GM19455 (cell line): ENCODE measurements around the gene PTTG1IP.

ENCODE experiments used
- ATAC-seq: cut with Tn5 transposase; IDR thresholded peaks from one replicate; pipeline ENCODE4 v1.9.1; 2021; ENCODE audit not compliant: unreplicated experiment

Gene PTTG1IP

GRCh38 chr21:44896561-44897286 lies 23.2 kb upstream of the PTTG1IP start:
- ATAC-seq = no peak

DNA sequence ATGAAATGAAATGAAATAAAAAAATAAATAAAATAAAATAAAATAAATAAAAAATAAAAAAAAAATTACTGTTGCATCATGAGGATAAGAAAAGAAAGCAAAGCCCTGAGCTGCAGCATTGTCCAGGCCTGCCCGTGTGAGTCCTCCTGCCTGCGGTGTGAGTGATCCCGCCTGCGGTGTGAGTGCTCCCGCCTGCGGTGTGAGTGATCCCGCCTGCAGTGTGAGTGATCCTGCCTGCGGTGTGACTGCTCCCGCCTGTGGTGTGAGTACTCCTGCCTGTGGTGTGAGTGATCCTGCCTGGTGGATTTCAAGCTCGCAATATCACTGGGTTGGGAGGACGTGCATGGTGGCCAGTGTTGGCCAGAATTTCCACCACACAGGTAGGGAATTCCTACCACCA lies 22.4 kb upstream of the PTTG1IP start:
- no peak for ATAC-seq

DNA sequence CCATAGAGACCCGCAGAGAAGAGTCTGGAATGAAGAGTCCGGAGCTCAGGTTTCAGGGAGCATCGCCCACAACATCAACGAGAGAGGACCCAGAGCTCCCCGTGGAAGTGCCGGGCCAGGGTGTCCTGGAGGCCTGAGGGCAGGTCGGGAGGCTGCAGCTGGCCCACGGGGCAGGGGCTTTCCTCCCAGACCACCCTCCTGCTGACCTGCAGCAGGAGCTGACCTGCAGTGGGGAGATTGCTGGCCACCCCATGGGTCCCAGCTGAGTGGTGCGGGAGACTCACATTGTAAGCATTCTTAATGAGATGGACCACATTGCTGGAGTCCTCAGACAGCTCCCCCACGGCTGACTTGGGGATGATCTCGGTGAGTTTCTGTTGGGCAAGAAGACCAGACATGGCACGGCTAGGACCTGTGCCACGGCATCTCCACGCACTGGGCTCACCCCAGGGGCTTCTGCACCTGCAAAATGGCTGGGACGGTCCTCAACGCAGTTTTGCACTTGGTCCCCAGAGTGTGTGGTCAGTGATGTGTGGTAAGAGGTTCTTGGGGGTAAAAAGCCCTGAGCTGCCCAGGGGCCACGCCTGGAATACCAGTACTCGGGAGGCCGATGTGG lies 21.3 kb upstream of the PTTG1IP start:
- no peak for ATAC-seq

- no peak for ATAC-seq
Observed at GRCh38 chr21:44893948-44894656, 20.6 kb upstream of the PTTG1IP start.

- ATAC-seq = no peak
Observed at GRCh38 chr21:44893278-44893556, 19.7 kb upstream of the PTTG1IP start.

DNA sequence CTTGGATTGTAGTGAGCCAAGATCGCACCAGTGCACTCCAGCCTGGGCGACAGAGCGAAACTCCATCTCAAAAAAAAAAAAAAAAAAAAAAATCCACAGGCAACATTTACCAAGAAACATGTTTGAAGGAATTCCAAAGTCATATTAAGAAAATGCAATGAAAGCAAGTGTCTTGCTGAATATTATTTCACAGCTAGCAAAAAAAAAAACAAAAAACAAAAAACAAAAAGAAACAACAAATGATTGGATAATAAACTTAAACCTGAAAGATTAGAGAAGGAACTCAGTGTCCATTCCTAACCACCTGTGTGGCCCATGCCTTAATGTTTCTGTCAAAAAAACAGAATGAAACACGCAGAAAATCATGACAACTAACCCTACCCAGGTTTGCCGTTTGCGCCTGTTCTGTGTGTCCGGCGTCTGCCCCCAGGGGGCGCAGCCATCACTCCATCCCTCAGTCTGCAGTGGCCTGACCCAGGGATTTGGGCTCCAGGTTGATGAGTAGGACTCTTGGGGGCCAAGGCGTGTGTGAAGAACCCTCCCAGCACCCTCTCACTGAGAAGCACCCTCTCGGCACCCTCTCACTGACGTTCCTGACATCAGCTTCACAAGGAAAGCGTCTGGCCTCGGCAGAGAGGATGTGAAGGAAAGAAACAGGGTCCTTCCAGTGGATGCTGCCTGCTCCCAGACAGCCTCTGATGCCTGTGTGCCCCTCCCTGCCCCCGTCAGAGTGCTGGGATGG lies 19.2 kb upstream of the PTTG1IP start:
- ATAC-seq = no peak

GRCh38 chr21:44892095-44892494 lies 18.6 kb upstream of the PTTG1IP start:
- ATAC-seq = no peak

- no peak for ATAC-seq
Observed at GRCh38 chr21:44891631-44892031, 18.1 kb upstream of the PTTG1IP start.

DNA sequence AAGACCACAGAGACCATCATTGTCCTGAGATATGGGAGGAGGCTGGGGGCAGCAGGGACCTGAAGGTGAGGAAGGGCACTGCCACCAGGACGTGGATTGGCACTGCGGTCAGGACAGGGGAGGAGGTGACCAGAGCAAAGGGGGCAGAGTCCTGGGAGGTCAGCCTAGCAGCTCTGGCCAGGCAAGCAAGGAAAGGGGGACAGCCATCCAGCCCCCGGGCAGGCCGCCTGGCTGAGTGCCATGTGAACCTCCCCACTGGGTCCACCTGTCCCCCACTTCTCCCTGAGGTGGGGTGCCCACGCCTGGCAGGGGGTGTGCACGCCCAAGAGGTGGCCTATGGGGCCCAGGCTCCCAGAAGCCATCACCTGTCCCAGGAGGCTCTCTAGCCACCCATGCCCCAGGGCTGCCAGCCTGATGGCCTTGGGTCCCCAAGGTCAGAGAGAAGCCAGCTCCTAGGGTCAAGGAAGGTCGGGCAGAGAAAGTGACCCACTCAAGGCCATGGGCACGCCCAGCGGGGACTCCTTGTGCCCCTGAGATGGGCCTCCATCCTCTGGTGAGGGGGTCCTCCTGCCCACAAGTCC lies 17.6 kb upstream of the PTTG1IP start:
- no peak for ATAC-seq

DNA sequence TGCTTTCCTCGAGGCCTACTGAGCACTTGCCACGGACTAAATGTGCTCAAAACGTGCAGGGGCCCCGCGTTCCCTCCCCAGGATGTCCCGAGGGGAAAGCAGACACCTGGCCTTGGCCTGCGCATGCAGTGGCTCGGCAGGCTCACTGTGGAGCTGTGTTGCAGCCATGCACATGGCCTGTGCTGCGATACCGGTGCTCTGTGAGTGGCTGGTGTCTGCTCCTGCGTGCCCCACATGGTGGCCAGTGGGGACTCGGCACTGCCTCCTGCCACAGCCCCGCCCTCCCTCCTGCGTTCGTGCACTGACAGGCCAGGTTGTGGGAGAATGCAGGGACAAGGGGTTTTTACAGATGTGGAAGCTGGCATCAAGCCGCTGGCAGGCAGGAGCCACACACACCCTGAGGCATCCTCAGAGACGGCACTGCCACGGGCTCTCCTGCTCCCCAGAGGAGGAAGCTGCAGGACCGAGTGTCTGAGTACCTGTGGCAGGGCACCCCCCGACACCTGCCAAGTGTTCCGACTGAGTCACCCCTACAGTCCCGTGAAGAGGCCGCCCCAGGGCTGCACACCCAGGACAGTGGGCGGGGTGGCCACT lies 16.9 kb upstream of the PTTG1IP start:
- no peak for ATAC-seq

GRCh38 chr21:44889625-44890337 lies 16.3 kb upstream of the PTTG1IP start:
- ATAC-seq = no peak

- ATAC-seq = no peak
Observed at GRCh38 chr21:44888581-44889550, 15.4 kb upstream of the PTTG1IP start.

GRCh38 chr21:44887807-44888580 lies 14.5 kb upstream of the PTTG1IP start:
- no peak for ATAC-seq

DNA sequence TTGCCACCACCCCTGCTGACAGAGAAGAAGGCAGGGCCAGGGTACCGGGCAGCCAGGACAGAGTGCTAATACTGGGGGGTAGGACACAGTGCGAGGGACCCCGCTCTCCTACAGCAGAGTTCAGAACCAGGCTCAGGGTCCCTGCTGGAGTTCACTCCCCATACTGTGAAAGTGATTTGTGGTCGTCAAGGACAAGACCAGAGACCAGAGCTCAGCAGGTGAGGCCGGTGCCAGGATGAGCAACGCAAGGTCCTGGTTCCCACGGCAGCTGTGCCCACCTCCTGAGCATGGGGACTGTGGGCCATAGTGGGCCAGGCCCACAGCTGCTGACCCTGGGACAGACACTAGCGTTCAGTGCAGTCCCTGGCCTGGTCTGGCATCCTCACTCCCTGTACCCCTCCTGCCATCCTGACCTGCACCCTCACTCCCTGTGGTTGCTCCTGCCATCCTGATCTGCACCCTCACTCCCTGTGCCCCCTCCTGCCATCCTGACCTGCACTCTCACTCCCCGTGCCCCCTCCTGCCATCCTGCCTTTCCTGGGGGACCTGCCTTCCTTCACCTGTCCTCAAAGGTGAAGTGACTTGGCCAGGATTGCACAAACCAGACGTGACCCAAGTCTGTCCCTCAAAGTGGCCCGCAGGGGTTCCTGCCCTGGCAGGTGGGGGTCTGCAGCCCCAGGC lies 13.8 kb upstream of the PTTG1IP start:
- no peak for ATAC-seq

DNA sequence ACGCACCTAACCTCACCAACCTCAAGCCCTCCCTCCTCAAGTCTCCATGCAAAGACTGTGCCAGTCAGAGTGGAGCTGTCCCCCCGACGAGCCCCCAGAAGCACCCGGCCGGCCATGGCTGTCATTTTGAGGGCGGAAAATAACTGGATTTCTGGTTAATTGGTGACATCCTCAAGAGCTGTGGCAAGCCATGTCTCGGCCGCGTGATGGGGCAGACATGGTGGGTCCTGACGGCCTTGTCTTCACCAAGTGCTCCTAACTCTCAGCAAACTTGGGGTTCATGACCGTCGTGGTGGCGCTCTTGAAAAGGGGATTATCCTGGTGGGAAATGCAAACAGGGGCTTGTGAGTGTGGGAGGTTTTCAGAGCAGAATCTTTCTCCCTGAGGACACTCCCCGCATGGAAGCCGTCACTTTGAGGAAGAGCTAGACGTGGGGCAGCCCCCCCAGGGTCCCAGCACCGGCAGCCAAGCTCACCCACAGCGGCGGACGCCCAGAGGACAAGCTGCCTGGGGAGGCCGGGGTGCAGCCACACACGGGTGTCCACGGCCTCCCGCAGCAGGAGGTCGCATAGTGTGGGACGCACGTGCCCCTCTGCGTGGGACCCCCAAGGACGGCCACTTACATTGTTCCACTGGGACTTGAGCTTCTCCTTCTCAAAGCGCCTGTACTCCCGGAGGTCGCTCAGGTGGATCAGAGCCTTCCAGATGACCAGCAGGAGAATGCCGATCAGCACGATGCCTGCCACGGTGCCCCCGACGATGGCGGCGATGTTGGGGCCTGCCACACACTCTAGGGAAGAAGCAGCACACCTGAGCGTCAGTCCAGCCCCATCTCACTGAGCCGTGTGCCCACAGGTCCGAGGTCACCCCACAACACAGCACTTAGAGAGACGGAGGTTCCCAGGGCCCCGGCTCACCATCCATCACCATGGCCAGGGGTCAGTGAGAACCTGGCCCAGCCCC lies 12.9 kb upstream of the PTTG1IP start:
- ATAC-seq = no peak

DNA sequence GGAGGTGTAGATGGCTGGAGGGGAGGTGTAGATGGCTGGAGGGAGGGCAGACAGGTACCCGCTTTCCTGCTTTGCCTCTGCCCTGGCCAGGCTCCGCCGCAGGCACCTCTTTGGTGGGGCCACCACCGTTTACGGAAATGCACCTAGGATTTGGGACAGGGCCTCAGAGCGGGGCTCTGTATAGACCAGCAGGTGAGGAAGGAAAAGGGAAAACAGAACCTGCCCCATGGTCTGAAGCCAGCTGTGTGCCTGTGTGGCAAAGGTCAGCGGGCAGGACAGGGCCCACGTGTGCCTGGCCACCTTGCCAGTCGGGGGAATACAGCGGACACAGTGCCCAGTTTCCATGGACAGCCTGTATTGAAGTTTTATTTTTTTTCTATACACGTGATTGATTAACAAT lies 12.1 kb upstream of the PTTG1IP start:
- no peak for ATAC-seq

GRCh38 chr21:44884097-44884496 lies 10.6 kb upstream of the PTTG1IP start:
- no peak for ATAC-seq
